ENCODE results near the gene DNAJC18.

The DNAJC18 gene

DNA sequence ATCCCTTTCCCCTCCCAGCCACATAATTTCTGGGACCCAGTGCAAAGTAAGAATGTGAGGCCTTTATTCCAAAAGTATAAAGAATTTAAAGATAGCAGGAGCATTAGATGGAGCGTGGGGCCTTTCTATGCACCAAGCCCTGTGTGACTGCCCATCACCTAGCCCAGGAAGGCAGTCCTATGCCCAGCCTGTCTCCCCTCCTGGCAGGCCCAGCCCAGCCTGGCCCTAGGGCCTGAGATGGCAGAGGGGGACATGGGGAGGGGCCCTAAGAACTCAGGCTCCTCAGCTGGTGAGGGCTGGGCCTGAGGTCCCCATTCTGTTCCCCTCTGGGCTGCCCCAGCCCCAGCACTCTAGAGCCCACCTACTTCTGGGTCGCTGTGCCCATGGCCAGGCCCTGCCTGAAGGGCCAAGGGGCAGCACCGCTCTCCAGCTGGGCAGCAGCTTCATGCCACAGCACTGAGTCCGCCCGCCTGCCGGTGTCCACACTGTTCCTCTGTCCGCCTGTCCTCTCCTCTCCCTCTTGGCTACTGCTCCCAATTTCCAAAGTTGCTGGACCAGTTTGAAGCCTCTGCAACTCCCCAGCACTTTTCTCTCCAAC, 55.2 kb downstream of the DNAJC18 start:
- H3K27ac ChIP-seq (ENCODE audit: low read length), result no peak overlapping the region

GRCh38 chr5:139383275-139383992, 55.9 kb downstream of the DNAJC18 start, which contains the start of gene SLC23A1:
SLC23A1 (minus strand) TSS chr5:139383297; CDS start chr5:139383253, 44 bp downstream.
- Histone ChIP-seq H3K4me3 (ENCODE audit: low read depth in 1 of 2, low read length in 2 of 2) (no peak within 1 kb of the TSS), H3K36me3 (ENCODE audit: control insufficient read depth in 1 of 2, insufficient read depth in 2 of 2, low read length in 2 of 2) (no peaks in the 10 kb centered on the region), H3K9me3 (ENCODE audit: control insufficient read depth in 1 of 2, low read length in 2 of 2) (no peaks in the 10 kb centered on the region), H3K27ac (ENCODE audit: low read length) (no peak within 1 kb of the TSS), H3K4me1 (ENCODE audit: control insufficient read depth in 1 of 2, insufficient read depth in 2 of 2, low read length in 2 of 2) (peaks cover 0 to 4% of the 10 kb centered on the region in 2 donors), H3K27me3 (ENCODE audit: low read depth, low read length) (no peaks in the 10 kb centered on the region)

More for the DNA sequence above, 55.2 kb downstream of the DNAJC18 start:
- H3K36me3 ChIP-seq (ENCODE audit: control insufficient read depth in 1 of 2, insufficient read depth in 2 of 2, low read length in 2 of 2), result no peaks in the 10 kb centered on the region
- H3K4me1 ChIP-seq (ENCODE audit: control insufficient read depth in 1 of 2, insufficient read depth in 2 of 2, low read length in 2 of 2), result peaks cover 0 to 4% of the 10 kb centered on the region in 2 donors
- H3K4me3 ChIP-seq (ENCODE audit: low read depth in 1 of 2, low read length in 2 of 2), result no peak overlapping the region
- no peaks in the 10 kb centered on the region for H3K27me3 ChIP-seq (ENCODE audit: low read depth, low read length)
- H3K9me3 ChIP-seq (ENCODE audit: control insufficient read depth in 1 of 2, low read length in 2 of 2), result no peaks in the 10 kb centered on the region

DNA sequence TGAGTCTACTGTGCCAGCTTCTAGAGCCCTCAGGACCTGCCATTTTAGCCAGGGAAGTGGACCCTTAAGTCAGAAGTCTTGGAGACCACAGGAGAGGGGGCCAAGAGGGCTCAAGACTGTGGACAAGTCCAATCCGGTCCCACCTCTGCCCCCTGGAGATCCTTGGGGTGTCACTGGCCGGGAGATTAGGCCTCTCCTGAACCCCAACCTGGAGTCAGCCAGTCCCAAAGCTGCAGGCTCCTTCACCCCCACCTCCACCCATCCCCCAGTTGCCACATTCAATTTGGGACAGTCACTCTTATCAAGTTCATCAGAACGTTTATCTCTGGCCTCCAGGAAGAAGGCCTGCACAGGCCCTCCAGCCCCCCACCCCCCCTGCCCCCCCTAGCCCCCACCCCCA, 56.5 kb downstream of the DNAJC18 start:
- no peak overlapping the region for H3K27ac ChIP-seq (ENCODE audit: low read length)
- no peaks in the 10 kb centered on the region for H3K36me3 ChIP-seq (ENCODE audit: control insufficient read depth in 1 of 2, insufficient read depth in 2 of 2, low read length in 2 of 2)
- H3K4me3 ChIP-seq (ENCODE audit: low read depth in 1 of 2, low read length in 2 of 2), result no peak overlapping the region
- no peaks in the 10 kb centered on the region for H3K27me3 ChIP-seq (ENCODE audit: low read depth, low read length)
- peaks cover 0 to 4% of the 10 kb centered on the region in 2 donors for H3K4me1 ChIP-seq (ENCODE audit: control insufficient read depth in 1 of 2, insufficient read depth in 2 of 2, low read length in 2 of 2)
- no peaks in the 10 kb centered on the region for H3K9me3 ChIP-seq (ENCODE audit: control insufficient read depth in 1 of 2, low read length in 2 of 2)

DNA sequence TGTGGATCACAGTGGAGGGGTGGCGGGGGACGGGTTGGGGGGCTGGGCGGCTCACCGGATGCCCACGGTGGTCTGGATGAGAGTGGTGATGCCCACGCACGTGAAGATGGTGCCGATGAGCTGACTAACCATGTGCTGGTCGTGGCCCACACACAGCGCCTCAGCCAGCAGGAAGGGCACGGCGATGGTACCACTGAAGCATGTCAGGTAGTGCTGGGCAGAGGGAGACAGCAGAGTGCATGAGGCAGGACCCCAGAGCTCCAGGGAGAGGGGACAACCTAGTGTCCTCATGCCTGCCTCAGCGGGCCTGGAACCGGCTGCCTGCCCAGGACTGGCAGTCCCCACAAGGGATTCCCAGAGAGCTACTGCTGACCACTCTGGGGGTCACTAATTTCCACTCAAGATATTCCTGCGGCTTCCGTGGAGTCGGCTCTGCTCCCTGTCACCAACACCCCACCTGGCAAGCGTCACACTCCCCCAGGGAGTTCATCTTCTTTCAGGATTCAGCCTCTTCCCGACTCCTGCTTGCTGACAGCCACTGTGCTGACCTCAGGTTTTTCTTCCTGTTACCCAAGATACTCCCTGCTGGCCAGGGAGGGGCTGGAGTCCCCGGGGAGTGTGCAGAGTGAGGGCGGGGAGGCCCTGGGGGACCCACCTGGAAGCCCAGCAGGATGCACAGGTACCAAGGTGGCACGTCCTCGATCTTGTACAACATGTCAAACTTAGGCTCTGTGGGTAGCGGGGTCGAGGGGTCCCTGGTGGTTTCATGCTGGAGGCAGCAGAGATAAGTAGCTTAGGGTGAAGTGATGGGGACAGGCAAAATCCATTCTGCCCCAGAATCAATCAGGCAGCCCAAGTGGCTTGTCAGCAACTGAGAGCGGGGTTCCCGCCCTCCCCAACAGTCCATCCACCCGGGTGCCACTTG, 57.2 kb downstream of the DNAJC18 start:
- Histone ChIP-seq H3K4me1 (ENCODE audit: control insufficient read depth in 1 of 2, insufficient read depth in 2 of 2, low read length in 2 of 2) (peaks cover 0 to 4% of the 10 kb centered on the region in 2 donors), H3K27ac (ENCODE audit: low read length) (no peak overlapping the region), H3K27me3 (ENCODE audit: low read depth, low read length) (no peaks in the 10 kb centered on the region), H3K9me3 (ENCODE audit: control insufficient read depth in 1 of 2, low read length in 2 of 2) (no peaks in the 10 kb centered on the region), H3K4me3 (ENCODE audit: low read depth in 1 of 2, low read length in 2 of 2) (no peak overlapping the region), H3K36me3 (ENCODE audit: control insufficient read depth in 1 of 2, insufficient read depth in 2 of 2, low read length in 2 of 2) (peaks cover 0 to 4% of the 10 kb centered on the region in 2 donors)

DNA sequence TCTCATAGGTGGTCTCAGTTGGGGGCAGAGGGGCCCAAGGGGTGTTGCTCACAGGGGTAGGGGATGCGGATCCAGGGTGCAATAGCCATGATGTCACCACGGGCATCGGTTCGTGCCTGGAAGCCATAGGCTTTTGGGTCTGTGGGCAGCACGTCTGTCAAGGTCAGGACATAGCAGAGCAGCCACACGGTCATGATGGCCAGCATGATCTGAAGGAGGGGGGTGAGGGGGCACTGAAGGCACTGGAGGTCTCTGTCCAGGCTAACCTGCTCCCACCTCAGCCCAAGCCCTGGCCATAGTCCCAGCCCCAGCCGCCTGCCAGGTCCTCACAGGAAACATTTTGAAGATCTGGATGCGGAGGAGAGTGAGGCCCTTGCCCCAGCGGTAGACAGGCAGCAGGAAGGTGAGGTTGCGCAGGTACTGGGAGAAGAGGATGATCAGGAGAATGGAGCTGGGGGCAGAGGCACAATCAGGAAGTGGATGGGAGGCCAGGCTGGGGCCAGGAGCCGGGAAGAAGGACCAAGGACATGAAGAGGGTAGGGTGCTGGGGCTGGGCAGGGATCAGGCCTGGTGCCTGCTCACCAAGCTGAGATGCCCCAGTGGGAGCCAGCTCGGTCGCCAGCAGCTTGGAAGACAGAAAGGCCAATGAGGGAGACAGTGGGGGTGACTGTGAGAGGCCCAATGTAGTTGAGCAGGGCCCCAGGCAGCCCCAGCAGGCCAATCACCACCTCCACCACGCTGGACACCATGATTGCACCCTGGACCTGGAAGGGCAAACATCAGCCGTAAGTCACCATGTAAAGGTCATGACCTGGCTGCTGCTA, 59.5 kb downstream of the DNAJC18 start:
- no peaks in the 10 kb centered on the region for H3K27me3 ChIP-seq (ENCODE audit: low read depth, low read length)
- no peak overlapping the region for H3K27ac ChIP-seq (ENCODE audit: low read length)
- no peak overlapping the region for H3K4me3 ChIP-seq (ENCODE audit: low read depth in 1 of 2, low read length in 2 of 2)
- H3K4me1 ChIP-seq (ENCODE audit: control insufficient read depth in 1 of 2, insufficient read depth in 2 of 2, low read length in 2 of 2), result peaks cover 0 to 4% of the 10 kb centered on the region in 2 donors
- H3K36me3 ChIP-seq (ENCODE audit: control insufficient read depth in 1 of 2, insufficient read depth in 2 of 2, low read length in 2 of 2), result peaks cover 0 to 6% of the 10 kb centered on the region in 2 donors
- H3K9me3 ChIP-seq (ENCODE audit: control insufficient read depth in 1 of 2, low read length in 2 of 2), result no peaks in the 10 kb centered on the region

GRCh38 chr5:139378941-139379361, 60.4 kb downstream of the DNAJC18 start:
- Histone ChIP-seq H3K4me3 (ENCODE audit: low read depth in 1 of 2, low read length in 2 of 2) (no peak overlapping the region), H3K36me3 (ENCODE audit: control insufficient read depth in 1 of 2, insufficient read depth in 2 of 2, low read length in 2 of 2) (peaks cover 0 to 6% of the 10 kb centered on the region in 2 donors), H3K27ac (ENCODE audit: low read length) (no peak overlapping the region), H3K4me1 (ENCODE audit: control insufficient read depth in 1 of 2, insufficient read depth in 2 of 2, low read length in 2 of 2) (peaks cover 0 to 2% of the 10 kb centered on the region in 2 donors), H3K27me3 (ENCODE audit: low read depth, low read length) (no peaks in the 10 kb centered on the region), H3K9me3 (ENCODE audit: control insufficient read depth in 1 of 2, low read length in 2 of 2) (no peaks in the 10 kb centered on the region)

DNA sequence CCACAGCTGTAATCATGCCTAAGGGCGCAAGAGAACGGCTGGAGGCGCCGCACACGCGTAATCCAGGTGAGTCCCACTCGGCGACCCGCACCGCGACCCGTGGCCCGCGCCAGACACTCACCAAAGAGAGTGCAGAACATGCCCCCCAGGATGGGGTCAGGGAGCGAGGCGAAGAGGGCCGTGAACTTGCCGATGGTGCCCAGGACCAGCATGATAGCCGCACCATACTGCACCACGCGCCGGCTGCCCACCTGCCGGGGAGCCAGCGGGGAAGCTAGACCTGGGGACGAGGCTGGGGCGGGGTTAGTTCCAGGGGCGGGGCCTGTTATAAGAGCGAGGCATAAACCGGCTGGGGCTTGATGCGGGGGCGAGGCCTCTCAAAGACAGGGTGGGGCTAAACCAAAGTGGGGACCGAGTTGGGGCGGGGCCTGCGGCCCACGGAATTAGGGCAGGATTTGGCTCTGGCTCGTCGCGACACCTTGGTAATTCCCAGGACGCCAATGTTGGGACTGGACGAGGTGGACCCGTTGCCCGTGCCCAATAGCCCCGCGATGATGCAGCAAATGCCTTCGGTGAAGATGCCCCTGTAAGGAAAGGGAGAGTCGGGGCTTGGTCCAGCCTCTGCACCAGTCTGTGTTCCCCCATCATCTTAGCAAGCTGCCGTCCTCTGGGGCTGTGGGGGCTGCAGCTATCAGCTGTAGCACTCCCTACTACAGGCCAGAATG, 61.1 kb downstream of the DNAJC18 start:
- Histone ChIP-seq H3K27ac (ENCODE audit: low read length) (no peak overlapping the region), H3K4me3 (ENCODE audit: low read depth in 1 of 2, low read length in 2 of 2) (no peak overlapping the region), H3K27me3 (ENCODE audit: low read depth, low read length) (no peaks in the 10 kb centered on the region), H3K9me3 (ENCODE audit: control insufficient read depth in 1 of 2, low read length in 2 of 2) (no peaks in the 10 kb centered on the region), H3K36me3 (ENCODE audit: control insufficient read depth in 1 of 2, insufficient read depth in 2 of 2, low read length in 2 of 2) (peaks cover 0 to 6% of the 10 kb centered on the region in 2 donors), H3K4me1 (ENCODE audit: control insufficient read depth in 1 of 2, insufficient read depth in 2 of 2, low read length in 2 of 2) (peaks cover 0 to 6% of the 10 kb centered on the region in 2 donors)

DNA sequence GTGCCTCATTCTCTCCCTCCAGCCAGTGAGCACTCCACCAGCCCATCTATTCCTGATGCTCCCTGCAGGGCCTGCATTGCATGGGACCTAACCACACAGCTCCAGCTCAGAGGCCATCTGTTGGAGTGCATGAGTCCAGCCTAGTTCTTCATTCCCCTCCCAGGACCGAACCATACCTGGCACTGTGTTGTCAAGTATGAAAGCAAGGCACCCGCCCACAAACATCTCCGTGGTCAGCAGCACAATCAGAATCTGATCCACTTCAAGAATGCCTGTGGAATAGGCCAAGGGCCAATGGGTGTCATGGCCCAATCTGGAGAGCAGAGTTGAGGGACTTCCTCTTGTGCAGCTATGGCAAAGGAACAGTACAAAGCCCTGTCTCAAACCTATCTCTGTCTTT, 62.1 kb downstream of the DNAJC18 start:
- H3K9me3 ChIP-seq (ENCODE audit: control insufficient read depth in 1 of 2, low read length in 2 of 2), result no peaks in the 10 kb centered on the region
- no peaks in the 10 kb centered on the region for H3K27me3 ChIP-seq (ENCODE audit: low read depth, low read length)
- H3K4me3 ChIP-seq (ENCODE audit: low read depth in 1 of 2, low read length in 2 of 2), result no peak overlapping the region
- H3K27ac ChIP-seq (ENCODE audit: low read length), result no peak overlapping the region
- H3K36me3 ChIP-seq (ENCODE audit: control insufficient read depth in 1 of 2, insufficient read depth in 2 of 2, low read length in 2 of 2), result peaks cover 0 to 6% of the 10 kb centered on the region in 2 donors
- peaks cover 0 to 6% of the 10 kb centered on the region in 2 donors for H3K4me1 ChIP-seq (ENCODE audit: control insufficient read depth in 1 of 2, insufficient read depth in 2 of 2, low read length in 2 of 2)

- H3K36me3 ChIP-seq (ENCODE audit: control insufficient read depth in 1 of 2, insufficient read depth in 2 of 2, low read length in 2 of 2), result peaks cover 5 to 15% of the 10 kb centered on the region in 2 donors
- peaks cover 0 to 6% of the 10 kb centered on the region in 2 donors for H3K4me1 ChIP-seq (ENCODE audit: control insufficient read depth in 1 of 2, insufficient read depth in 2 of 2, low read length in 2 of 2)
- no peak overlapping the region for H3K4me3 ChIP-seq (ENCODE audit: low read depth in 1 of 2, low read length in 2 of 2)
- H3K27ac ChIP-seq (ENCODE audit: low read length), result no peak overlapping the region
- H3K9me3 ChIP-seq (ENCODE audit: control insufficient read depth in 1 of 2, low read length in 2 of 2), result no peaks in the 10 kb centered on the region
- no peaks in the 10 kb centered on the region for H3K27me3 ChIP-seq (ENCODE audit: low read depth, low read length)
Measured at GRCh38 chr5:139376364-139376763, 63.0 kb downstream of the DNAJC18 start.

DNA sequence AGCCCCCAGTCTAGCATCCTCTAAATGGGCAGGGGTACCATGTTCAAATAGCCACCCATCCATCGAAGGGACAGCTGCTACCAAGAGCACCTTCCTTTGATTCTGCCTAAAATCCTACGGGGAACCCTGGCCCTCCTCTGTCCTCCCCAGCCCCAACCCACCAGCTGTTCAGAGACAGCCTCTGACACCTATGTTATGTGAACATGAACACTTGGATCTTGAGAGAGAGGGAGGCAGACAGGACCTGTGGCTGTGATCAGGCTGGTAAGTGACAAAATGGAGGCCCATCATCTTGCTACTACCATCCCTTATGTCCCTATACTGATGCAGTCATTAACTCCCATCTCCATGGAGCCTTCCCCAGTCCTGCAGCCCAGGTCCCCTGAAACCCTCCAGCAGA, 64.4 kb downstream of the DNAJC18 start:
- Histone ChIP-seq H3K27me3 (ENCODE audit: low read depth, low read length) (no peaks in the 10 kb centered on the region), H3K9me3 (ENCODE audit: control insufficient read depth in 1 of 2, low read length in 2 of 2) (no peaks in the 10 kb centered on the region), H3K4me1 (ENCODE audit: control insufficient read depth in 1 of 2, insufficient read depth in 2 of 2, low read length in 2 of 2) (peaks cover 0 to 6% of the 10 kb centered on the region in 2 donors), H3K36me3 (ENCODE audit: control insufficient read depth in 1 of 2, insufficient read depth in 2 of 2, low read length in 2 of 2) (peaks cover 5 to 26% of the 10 kb centered on the region in 2 donors), H3K4me3 (ENCODE audit: low read depth in 1 of 2, low read length in 2 of 2) (no peak overlapping the region), H3K27ac (ENCODE audit: low read length) (no peak overlapping the region)

Measured in muscle layer of duodenum (tissue), 2 donors.